Endodermal cell (in vitro differentiated cells): ENCODE measurements around the gene WDR5B. TPM values are rescaled to one million over a fixed set of nuclear protein-coding genes. Genes with fewer than 3 reads are reported as not detected.

ENCODE experiments used
- DNase-seq: peaks from one replicate; pipeline ENCODE4 v3.0.0-alpha.2; 2017
- H3K27ac ChIP-seq: 2 replicates; pipeline ENCODE4 v1.5.1; 2013; ENCODE audit warnings: mild to moderate bottlenecking, low read depth, low read length, moderate library complexity
- H3K27me3 ChIP-seq: 2 replicates; pipeline ENCODE4 v1.6.1; 2013; ENCODE audit warnings: mild to moderate bottlenecking, low read length, moderate library complexity; ENCODE audit not compliant: insufficient read depth, control insufficient read depth, poor library complexity, severe bottlenecking
- H3K36me3 ChIP-seq: 2 replicates; pipeline ENCODE4 v1.7.0; 2013; ENCODE audit warnings: mild to moderate bottlenecking, low read length, moderate library complexity; ENCODE audit not compliant: control insufficient read depth, insufficient read depth
- H3K4me1 ChIP-seq: one replicate; pipeline ENCODE4 v1.7.0; 2013; ENCODE audit warnings: low read length; ENCODE audit not compliant: control insufficient read depth, insufficient read depth
- H3K4me3 ChIP-seq: 2 replicates; pipeline ENCODE4 v1.5.1; 2013; ENCODE audit warnings: mild to moderate bottlenecking, low read length, moderate library complexity
- H3K9ac ChIP-seq: 2 replicates; pipeline ENCODE4 v1.6.1; 2013; ENCODE audit warnings: mild to moderate bottlenecking, low read length, moderate library complexity; ENCODE audit not compliant: poor library complexity, severe bottlenecking; ENCODE audit errors: extremely low read depth
- H3K9me3 ChIP-seq: 2 replicates; pipeline ENCODE4 v1.6.1; 2013; ENCODE audit warnings: mild to moderate bottlenecking, low read length, moderate library complexity; ENCODE audit not compliant: control insufficient read depth
- H3K27ac Mint-ChIP-seq: 2 replicates; pipeline ENCODE4 v1.8.0; 2020; ENCODE audit warnings: mixed read lengths
- H3K27me3 Mint-ChIP-seq: 2 replicates; pipeline ENCODE4 v1.8.0; 2021; ENCODE audit warnings: mild to moderate bottlenecking, mixed read lengths; ENCODE audit not compliant: insufficient read depth
- H3K36me3 Mint-ChIP-seq: 2 replicates; pipeline ENCODE4 v1.8.0; 2020; ENCODE audit warnings: low read depth, mixed read lengths
- H3K4me1 Mint-ChIP-seq: 2 replicates; pipeline ENCODE4 v1.8.0; 2020; ENCODE audit warnings: mixed read lengths
- H3K4me3 Mint-ChIP-seq: 2 replicates; pipeline ENCODE4 v1.8.0; 2020; ENCODE audit warnings: mild to moderate bottlenecking, moderate library complexity, mixed read lengths
- H3K9me3 Mint-ChIP-seq: 2 replicates; pipeline ENCODE4 v1.8.0; 2020; ENCODE audit warnings: mild to moderate bottlenecking, mixed read lengths
- WGBS, 2 experiments: methylation state at CpG; one replicate each; pipeline versions ENCODE4 v1.1.5 to v1.1.7; 2013; ENCODE audit warnings: missing lambda C conversion rate in 2 of 2, mixed read lengths in 1 of 2; ENCODE audit not compliant: insufficient coverage in 1 of 2, insufficient read length in 1 of 2; 5-methylcytosine and 5-hydroxymethylcytosine counted together
- total RNA-seq, 2 donors: library from RNA; stranded (reverse); fragmentation: NEBNext Ultra II Directional in 1 of 2; extraction: Animal tissue kit (Norgen Biotek cat#: 25700) in 1 of 2; gene quantifications; 2 replicates in 1 of 2; 3 replicates in 1 of 2; pipeline ENCODE4 v1.2.1, GENCODE V29; 2021
- TF ChIP-seq, protein P1 (sequence below): fragments of 200-600 bp; sonication (generic); conservative IDR thresholded peaks from 2 replicates; pipeline ENCODE4 v1.5.0; 2021; ENCODE audit warnings: antibody characterized with exemption, mild to moderate bottlenecking

WDR5B gene
- total RNA-seq, 2 donors from 2014 or later, result 4.2 to 4.9 TPM

DNA sequence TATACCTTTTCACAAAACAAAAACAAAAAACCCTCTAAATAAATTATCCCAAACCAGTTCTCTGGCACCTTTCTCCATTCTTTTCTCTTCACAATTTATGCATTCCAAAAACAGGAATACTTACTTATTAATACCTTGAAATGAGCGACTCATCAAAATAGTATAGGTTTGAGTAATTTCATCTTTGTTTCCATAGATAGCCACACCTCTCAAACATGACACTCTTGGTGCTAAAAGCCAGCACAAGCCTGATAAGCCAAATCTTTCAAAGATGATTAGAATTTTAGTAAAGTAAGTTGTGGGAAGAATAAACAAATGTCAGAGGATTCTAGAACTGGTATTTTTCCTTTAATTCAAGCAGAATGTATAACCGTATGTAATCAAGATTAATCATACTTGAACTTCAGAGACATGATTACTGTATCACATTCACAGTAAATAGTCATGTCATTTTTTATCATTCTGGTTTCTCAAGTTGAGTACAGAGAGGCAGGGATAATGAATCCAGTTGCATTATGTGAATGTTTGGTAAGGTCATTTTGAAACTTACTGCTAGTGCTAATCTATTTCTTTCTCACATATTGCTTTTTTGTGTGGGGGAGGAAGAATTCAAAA, 12.1 kb upstream of the WDR5B start:
- Mint-ChIP-seq H3K27me3 (no peaks in the 10 kb centered on the region), H3K4me3 (no peak overlapping the region), H3K27ac (no peak overlapping the region), H3K36me3 (peaks cover 73% of the 10 kb centered on the region), H3K4me1 (no peaks in the 10 kb centered on the region), H3K9me3 (no peaks in the 10 kb centered on the region)
- WGBS, 2 experiments, result 97% methylated on average over 2 of the region's 2 CpGs; no CpG with 5 or more reads in 1 of the 2 experiments
- no peak overlapping the region for H3K4me3 ChIP-seq
- H3K9ac ChIP-seq, result no peak overlapping the region
- no peaks in the 10 kb centered on the region for H3K9me3 ChIP-seq
- TF ChIP-seq, protein P1, sequence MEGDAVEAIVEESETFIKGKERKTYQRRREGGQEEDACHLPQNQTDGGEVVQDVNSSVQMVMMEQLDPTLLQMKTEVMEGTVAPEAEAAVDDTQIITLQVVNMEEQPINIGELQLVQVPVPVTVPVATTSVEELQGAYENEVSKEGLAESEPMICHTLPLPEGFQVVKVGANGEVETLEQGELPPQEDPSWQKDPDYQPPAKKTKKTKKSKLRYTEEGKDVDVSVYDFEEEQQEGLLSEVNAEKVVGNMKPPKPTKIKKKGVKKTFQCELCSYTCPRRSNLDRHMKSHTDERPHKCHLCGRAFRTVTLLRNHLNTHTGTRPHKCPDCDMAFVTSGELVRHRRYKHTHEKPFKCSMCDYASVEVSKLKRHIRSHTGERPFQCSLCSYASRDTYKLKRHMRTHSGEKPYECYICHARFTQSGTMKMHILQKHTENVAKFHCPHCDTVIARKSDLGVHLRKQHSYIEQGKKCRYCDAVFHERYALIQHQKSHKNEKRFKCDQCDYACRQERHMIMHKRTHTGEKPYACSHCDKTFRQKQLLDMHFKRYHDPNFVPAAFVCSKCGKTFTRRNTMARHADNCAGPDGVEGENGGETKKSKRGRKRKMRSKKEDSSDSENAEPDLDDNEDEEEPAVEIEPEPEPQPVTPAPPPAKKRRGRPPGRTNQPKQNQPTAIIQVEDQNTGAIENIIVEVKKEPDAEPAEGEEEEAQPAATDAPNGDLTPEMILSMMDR, result no peak
- peaks cover 94% of the 10 kb centered on the region for H3K36me3 ChIP-seq
- H3K27ac ChIP-seq, result no peak overlapping the region
- H3K4me1 ChIP-seq, result no peaks in the 10 kb centered on the region
- no peaks in the 10 kb centered on the region for H3K27me3 ChIP-seq
- no peak for DNase-seq

DNA sequence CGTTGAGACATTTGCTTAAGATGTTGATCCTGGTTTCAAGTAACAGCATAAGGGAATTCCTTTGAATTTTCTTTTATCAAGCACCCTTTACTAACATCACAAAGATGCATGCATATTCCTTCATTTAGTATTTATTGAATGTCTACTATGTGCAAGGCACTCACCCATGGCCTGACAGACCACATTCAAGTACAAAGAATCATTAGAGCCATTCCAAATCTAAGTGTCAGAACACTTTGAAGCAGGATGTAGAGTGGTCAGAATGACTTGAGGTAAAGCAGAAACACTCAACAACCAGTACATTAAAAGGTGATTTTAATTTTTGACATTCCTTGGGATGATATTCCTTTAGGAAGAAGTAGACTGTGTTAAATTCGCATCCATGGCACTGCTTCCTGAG, 6.0 kb upstream of the WDR5B start:
- Mint-ChIP-seq H3K36me3 (peaks cover 34% of the 10 kb centered on the region), H3K4me3 (no peak overlapping the region), H3K9me3 (no peaks in the 10 kb centered on the region), H3K4me1 (peaks cover 3% of the 10 kb centered on the region), H3K27me3 (no peaks in the 10 kb centered on the region), H3K27ac (no peak overlapping the region)
- H3K36me3 ChIP-seq, result peaks cover 54% of the 10 kb centered on the region
- TF ChIP-seq, protein P1, result no peak
- no peak overlapping the region for H3K27ac ChIP-seq
- 85 to 92% methylated on average over 2 of the region's 2 CpGs for WGBS, 2 experiments
- no peaks in the 10 kb centered on the region for H3K27me3 ChIP-seq
- H3K9ac ChIP-seq, result no peak overlapping the region
- H3K9me3 ChIP-seq, result no peaks in the 10 kb centered on the region
- H3K4me3 ChIP-seq, result no peak overlapping the region
- H3K4me1 ChIP-seq, result no peaks in the 10 kb centered on the region
- no peak for DNase-seq

DNA sequence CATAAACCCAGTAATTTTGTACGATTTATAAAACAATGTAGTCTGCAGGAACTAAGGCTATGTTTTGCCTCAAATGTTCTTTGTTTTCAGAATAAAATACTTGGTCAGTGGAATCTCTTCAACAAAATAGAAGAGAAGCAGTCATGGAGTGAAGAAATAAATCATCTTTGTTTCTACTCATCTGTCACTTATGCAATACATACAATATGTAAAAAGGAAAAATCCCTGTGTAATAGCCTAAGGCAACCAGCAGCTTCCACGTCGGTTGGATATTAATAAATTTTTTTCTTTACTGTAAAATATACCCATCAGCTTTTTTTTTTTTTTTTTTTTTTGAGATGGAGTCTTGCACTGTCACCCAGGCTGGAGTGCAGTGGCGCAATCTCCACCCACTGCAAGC, 5.2 kb upstream of the WDR5B start:
- TF ChIP-seq, protein P1, result no peak
- peaks cover 6% of the 10 kb centered on the region for H3K4me1 Mint-ChIP-seq
- no peak overlapping the region for H3K4me3 ChIP-seq
- no peaks in the 10 kb centered on the region for H3K27me3 ChIP-seq
- peaks cover 46% of the 10 kb centered on the region for H3K36me3 ChIP-seq
- WGBS, 2 experiments, result 98 to 100% methylated on average over 1 to 2 of the region's 4 CpGs
- peaks cover 1% of the 10 kb centered on the region for H3K27me3 Mint-ChIP-seq
- peaks cover 27% of the 10 kb centered on the region for H3K36me3 Mint-ChIP-seq
- H3K27ac Mint-ChIP-seq, result no peak overlapping the region
- H3K27ac ChIP-seq, result no peak overlapping the region
- no peak for DNase-seq
- H3K9me3 Mint-ChIP-seq, result no peaks in the 10 kb centered on the region
- no peak overlapping the region for H3K9ac ChIP-seq
- H3K4me3 Mint-ChIP-seq, result no peak overlapping the region
- H3K9me3 ChIP-seq, result no peaks in the 10 kb centered on the region
- no peaks in the 10 kb centered on the region for H3K4me1 ChIP-seq
